ENCODE measurements around the gene DNAH10.

DNAH10 gene

GRCh38 chr12:123976227-123976826, 214.2 kb downstream of the DNAH10 start:
- DNase-seq: no peak

GRCh38 chr12:123979566-123979965, 217.5 kb downstream of the DNAH10 start:
- DNase-seq: no peak

DNA sequence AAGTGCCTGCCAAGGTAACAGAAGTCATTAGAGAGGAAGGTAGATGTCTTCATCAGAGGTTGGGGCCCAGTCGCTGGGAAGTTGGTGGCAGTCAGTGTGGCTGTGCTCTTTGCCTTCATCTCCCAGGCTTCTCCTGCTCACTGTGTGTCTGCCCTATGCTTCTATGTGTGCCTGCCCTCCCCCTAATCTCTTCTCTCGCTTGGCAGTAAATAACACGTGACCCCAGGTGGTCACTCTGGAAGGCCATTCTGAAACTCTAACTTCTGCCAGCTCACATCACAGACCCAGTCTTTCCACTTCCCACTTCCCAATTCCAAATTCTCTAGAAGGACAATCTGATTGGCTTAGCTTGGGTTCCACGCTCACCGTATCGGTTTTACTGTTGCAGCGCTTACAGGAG, 220.2 kb downstream of the DNAH10 start:
- DNase-seq: no peak

DNA sequence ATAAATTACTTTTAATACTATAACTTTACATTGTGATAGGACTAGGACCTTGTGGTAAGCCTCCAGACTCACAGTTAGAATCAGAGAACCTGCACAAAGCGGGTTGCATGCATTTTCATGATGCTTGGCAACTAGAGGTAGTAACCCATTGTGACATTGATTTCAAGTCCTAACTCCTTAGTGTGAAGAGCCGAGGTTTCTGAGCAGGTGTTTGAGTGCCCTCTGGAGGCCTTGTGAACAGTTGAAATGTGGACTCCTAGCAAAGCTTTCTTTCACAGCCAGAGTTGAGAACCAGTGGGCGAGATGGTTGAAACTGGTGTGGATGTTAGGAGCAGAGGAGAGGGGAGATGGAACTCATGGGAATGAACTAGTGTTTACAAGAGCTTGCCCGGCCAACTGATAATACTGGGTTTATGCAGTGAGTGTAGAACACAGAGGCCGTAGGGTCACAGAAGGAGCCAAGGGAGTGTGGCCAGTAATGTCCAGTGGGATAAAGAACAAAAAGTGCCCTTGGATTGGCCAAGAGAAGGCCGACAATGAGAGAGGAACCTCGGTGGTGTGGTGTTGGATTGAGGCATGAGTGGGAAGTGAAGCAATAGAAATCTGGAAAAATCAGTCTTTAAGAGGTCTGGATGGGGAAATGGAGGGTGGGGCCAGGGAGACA, 221.9 kb downstream of the DNAH10 start:
- peak; percentile 36 for DNase-seq

GRCh38 chr12:123984903-123985302, 222.8 kb downstream of the DNAH10 start:
- DNase-seq: no peak

Data from stimulated activated CD4-positive, alpha-beta T cell treated with anti-CD3 and anti-CD28 coated beads, Interleukin-15, amount 100 ng/mL, for 24 hours (primary cell).